IMR-90 (cell line): Measurements from ENCODE around the gene IGSF3. TPM values are rescaled to one million over a fixed set of nuclear protein-coding genes. Genes with fewer than 3 reads are reported as not detected.

Source experiments
- ATAC-seq: fragments of 200-7000 bp; cut with Tn5 transposase; 2 replicates; pipeline ENCODE4 v1.9.1; 2020; ENCODE audit warnings: low read depth, mild to moderate bottlenecking, moderate library complexity
- BruUV-seq: library from RNA; stranded (reverse); fragments of 400-500 nt; replicated peaks from 2 replicates; lab custom pipeline; 2021; lab: Mats Ljungman, UMichigan
- CTCF ChIA-PET: fragments of 300-600 bp; formaldehyde crosslinking; extraction: SDS; loops from one replicate; lab custom pipeline; 2021; ENCODE audit warnings: antibody characterized with exemption; lab: Yijun Ruan, JAX
- POLR2A ChIA-PET: fragments of 300-600 bp; sonication (Branson Sonifier 250); formaldehyde crosslinking; loops from one replicate; lab custom pipeline; 2022; ENCODE audit warnings: antibody characterized with exemption; ENCODE audit not compliant: unreplicated experiment; lab: Charles Lee
- DNase-seq: peaks from one replicate; pipeline ENCODE4 v3.0.0; 2013
- H2AFZ ChIP-seq: replicated peaks from 2 replicates; pipeline ENCODE3; 2013; ENCODE audit warnings: low read length, mild to moderate bottlenecking; ENCODE audit not compliant: poor library complexity
- H2AK5ac ChIP-seq: 2 replicates; pipeline ENCODE4 v1.6.1; 2013; ENCODE audit warnings: low read depth, low read length, inconsistent platforms
- H2AK9ac ChIP-seq: replicated peaks from 2 replicates; pipeline ENCODE3; 2013; ENCODE audit warnings: mild to moderate bottlenecking, low read depth, low read length, moderate library complexity; ENCODE audit not compliant: poor library complexity
- H2BK120ac ChIP-seq: 2 replicates; pipeline ENCODE4 v1.6.1; 2013; ENCODE audit warnings: low read depth, low read length, inconsistent platforms
- H2BK15ac ChIP-seq: 3 replicates; pipeline ENCODE4 v1.6.1; 2013; ENCODE audit warnings: low read depth, low read length, inconsistent platforms
- H2BK20ac ChIP-seq: 2 replicates; pipeline ENCODE4 v1.6.1; 2013; ENCODE audit warnings: low read depth, mild to moderate bottlenecking, inconsistent platforms, low read length, moderate library complexity
- H2BK5ac ChIP-seq: 2 replicates; pipeline ENCODE4 v1.6.1; 2013; ENCODE audit warnings: mild to moderate bottlenecking, low read depth, low read length, inconsistent platforms; ENCODE audit not compliant: poor library complexity, severe bottlenecking
- H3K14ac ChIP-seq: replicated peaks from 2 replicates; pipeline ENCODE4 v1.6.1; 2013; ENCODE audit warnings: low read depth, low read length, inconsistent platforms
- H3K18ac ChIP-seq: 2 replicates; pipeline ENCODE4 v1.6.1; 2013; ENCODE audit warnings: low read depth, low read length, control low read depth
- H3K23ac ChIP-seq: 2 replicates; pipeline ENCODE4 v1.6.1; 2013; ENCODE audit warnings: low read depth, low read length, inconsistent platforms
- H3K27ac ChIP-seq: 2 replicates; pipeline ENCODE4 v1.5.1; 2013; ENCODE audit warnings: mild to moderate bottlenecking, control low read depth, low read length; ENCODE audit not compliant: insufficient read depth
- H3K27me3 ChIP-seq: 2 replicates; pipeline ENCODE4 v1.6.1; 2013; ENCODE audit warnings: low read length; ENCODE audit not compliant: control insufficient read depth, insufficient read depth
- H3K36me3 ChIP-seq: 2 replicates; pipeline ENCODE4 v1.6.1; 2013; ENCODE audit warnings: low read length, mixed read lengths; ENCODE audit not compliant: control insufficient read depth, insufficient read depth
- H3K4ac ChIP-seq: 2 replicates; pipeline ENCODE4 v1.6.1; 2013; ENCODE audit warnings: low read depth, low read length, inconsistent platforms
- H3K4me1 ChIP-seq: 2 replicates; pipeline ENCODE4 v1.6.1; 2013; ENCODE audit warnings: low read length, mixed read lengths; ENCODE audit not compliant: control insufficient read depth, insufficient read depth
- H3K4me2 ChIP-seq: 2 replicates; pipeline ENCODE4 v1.6.1; 2013; ENCODE audit warnings: low read depth, mild to moderate bottlenecking, control low read depth, low read length, moderate library complexity
- H3K4me3 ChIP-seq: 2 replicates; pipeline ENCODE4 v1.5.1; 2013; ENCODE audit warnings: low read depth, mild to moderate bottlenecking, control low read depth, low read length, moderate library complexity; ENCODE audit not compliant: insufficient read depth
- H3K56ac ChIP-seq: 2 replicates; pipeline ENCODE4 v1.6.1; 2013; ENCODE audit warnings: low read length, inconsistent platforms; ENCODE audit not compliant: insufficient read depth; ENCODE audit errors: extremely low read depth
- H3K79me1 ChIP-seq, 2 experiments: 2 replicates each; pipeline ENCODE4 v1.6.1; 2013; ENCODE audit warnings: low read length in 2 of 2, inconsistent platforms in 1 of 2, low read depth in 1 of 2
- H3K9ac ChIP-seq: 2 replicates; pipeline ENCODE4 v1.6.1; 2013; ENCODE audit warnings: low read depth, low read length, control low read depth
- H3K9me1 ChIP-seq: 2 replicates; pipeline ENCODE4 v1.6.1; 2013; ENCODE audit warnings: low read length, inconsistent platforms; ENCODE audit not compliant: insufficient read depth
- H3K9me3 ChIP-seq: 2 replicates; pipeline ENCODE4 v1.6.1; 2013; ENCODE audit warnings: low read length; ENCODE audit not compliant: control insufficient read depth, insufficient read depth
- H4K20me1 ChIP-seq: 2 replicates; pipeline ENCODE4 v1.6.1; 2013; ENCODE audit warnings: low read length, inconsistent platforms; ENCODE audit not compliant: insufficient read depth
- H4K5ac ChIP-seq: 2 replicates; pipeline ENCODE4 v1.6.1; 2013; ENCODE audit warnings: mild to moderate bottlenecking, low read depth, low read length, control low read depth
- H4K8ac ChIP-seq, 2 experiments: 2 replicates each; pipeline ENCODE4 v1.6.1; 2013; ENCODE audit warnings: low read depth in 2 of 2, low read length in 2 of 2, control low read depth in 1 of 2, inconsistent platforms in 1 of 2
- H4K91ac ChIP-seq: 2 replicates; pipeline ENCODE4 v1.6.1; 2013; ENCODE audit warnings: low read depth, low read length, inconsistent platforms; ENCODE audit not compliant: insufficient read depth
- CHD1 ChIP-seq: IDR thresholded peaks from 2 replicates; pipeline ENCODE4 v1.6.1; 2012; ENCODE audit warnings: low read depth, low read length, improper control_type of control experiment
- FOS ChIP-seq: fragments of 150-350 bp; IDR thresholded peaks from 2 replicates; pipeline ENCODE4 v1.6.1; 2016; ENCODE audit warnings: low read depth, low read length
- WGBS, 2 experiments: methylation state at CpG; one replicate each; pipeline versions ENCODE4 v1.1.5 to v1.1.7; 2013; ENCODE audit warnings: missing lambda C conversion rate in 2 of 2; ENCODE audit not compliant: insufficient read length in 1 of 2; ENCODE audit errors: extremely low coverage in 2 of 2; 5-methylcytosine and 5-hydroxymethylcytosine counted together
- dilution Hi-C: fragments of 300-500 bp; cut with HindIII; formaldehyde crosslinking; loops from one replicate; pipeline ENCODE4 v1.14.3; 2018; ENCODE audit warnings: low sequenced_read_pairs; ENCODE audit not compliant: unreplicated experiment
- in situ Hi-C: fragments of 300-500 bp; cut with MboI; formaldehyde crosslinking; loops from 3 replicates; pipeline ENCODE4 v1.14.3; 2019; ENCODE audit warnings: low sequenced_read_pairs, inconsistent platforms, mixed read lengths
- intact Hi-C: fragments of 100-400 bp; cut with micrococcal nuclease; formaldehyde crosslinking; loops from 2 replicates; pipeline ENCODE4 v1.10.0; 2022
- polyA plus RNA-seq, 3 experiments: library from polyadenylated mRNA; depleted of rRNA; stranded (reverse); fragments of >200 nt; gene quantifications; 2 replicates each; pipeline ENCODE4 v1.2.3, GENCODE V29; 2012; ENCODE audit warnings: low replicate concordance in 1 of 3
- total RNA-seq: library from RNA; depleted of rRNA; stranded (reverse); fragments of >200 nt; gene quantifications from 2 replicates; pipeline ENCODE4 v1.2.3, GENCODE V29; 2012

The IGSF3 gene
- total and polyA plus RNA-seq, 2 of the 4 experiments (the other 2 are of a cell fraction): under 0.01 to 0.02 TPM

DNA sequence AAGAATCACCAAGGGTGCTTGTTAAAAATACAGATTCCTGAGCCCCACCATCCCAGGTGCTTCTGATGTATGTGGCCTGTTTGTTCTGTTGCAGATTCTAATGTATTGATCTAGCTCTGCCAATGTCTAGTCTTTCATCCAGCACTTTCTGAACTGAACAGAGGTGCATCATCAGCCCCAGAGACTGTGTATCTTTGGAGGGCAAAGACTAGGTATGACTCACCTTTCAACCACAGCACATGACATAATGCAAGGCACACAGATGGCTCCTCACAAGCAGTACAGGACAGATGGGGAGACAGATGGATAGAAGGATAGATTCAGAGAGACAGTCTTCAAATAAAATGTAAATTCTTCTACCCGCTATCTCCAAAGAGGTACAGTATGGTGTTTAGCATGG, 129.0 kb downstream of the IGSF3 start:
- CTCF ChIA-PET: no interaction called here
- Histone ChIP-seq H3K23ac (no peak overlapping the region), H3K14ac (no peak overlapping the region), H3K56ac (no peak overlapping the region), H2BK20ac (no peak overlapping the region), H3K27me3 (no peaks in the 10 kb centered on the region), H3K27ac (no peak overlapping the region), H4K5ac (no peak overlapping the region), H4K91ac (no peak overlapping the region), H2AFZ (no peak overlapping the region), H3K9ac (no peak overlapping the region), H3K4me1 (peaks cover 2% of the 10 kb centered on the region; the same call in 1 of the 2 replicates), H3K18ac (no peak overlapping the region), H3K4ac (no peak overlapping the region), H3K9me1 (0 out of 2 replicates have a peak, but pooled peaks cover 2% of the 10 kb centered on the region), H3K4me2 (no peak overlapping the region), H2AK9ac (no peak overlapping the region), H3K79me1 (no peaks in the 10 kb centered on the region), H4K8ac (no peak overlapping the region), H2BK120ac (no peak overlapping the region), H3K9me3 (no peaks in the 10 kb centered on the region), H3K4me3 (no peak overlapping the region), H2BK15ac (no peak overlapping the region), H2BK5ac (no peak overlapping the region), H3K36me3 (no peaks in the 10 kb centered on the region), H4K20me1 (no peaks in the 10 kb centered on the region), H2AK5ac (no peak overlapping the region)
- dilution Hi-C loops (no loop called here), in situ Hi-C loops (no loop called here), intact Hi-C loops (no loop called here)
- TF ChIP-seq CHD1 (no peak), FOS (peak; percentile 31; the same call in 1 of the 2 replicates)
- POLR2A ChIA-PET: no interaction called here
- ATAC-seq (no peak), DNase-seq (peak; percentile 73)
- no TSS peak for BruUV-seq
- WGBS, 2 experiments: no CpG with 5 or more reads among the region's 1 CpG
